CD4-positive, alpha-beta T cell treated with Interleukin-21 for 1 hour (primary cell): ENCODE data around the gene GGT6.
A peak's percentile ranks its signal among the peaks of the same experiment; 100 is the strongest.
"Not testable (repeated sequence)": the region's sequence is repeated elsewhere in the genome, so short reads cannot be mapped to it uniquely, and the experiment has no call there.

Experiments used
- DNase-seq: peaks from one replicate; pipeline ENCODE4 v3.0.0-alpha.2; 2020

The GGT6 gene

DNA sequence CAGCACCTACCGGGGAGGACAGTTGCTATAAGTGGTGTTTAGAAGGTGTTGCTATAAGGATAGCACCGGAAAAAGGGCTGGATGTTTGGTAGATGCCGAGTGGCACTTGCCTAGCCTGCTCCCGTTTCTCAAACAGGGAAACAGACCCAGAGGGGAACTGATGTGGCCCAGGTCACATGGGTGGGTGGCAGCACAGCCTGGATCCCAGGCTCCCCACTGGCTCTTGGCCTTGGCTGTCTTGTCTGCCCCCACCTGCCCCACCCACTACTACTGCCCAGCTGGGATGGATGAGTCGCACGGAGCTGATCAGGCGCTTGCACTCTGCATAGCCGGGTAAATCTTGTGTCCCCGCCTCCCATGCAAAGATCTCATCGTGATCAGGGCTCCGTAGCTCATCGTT, 31.2 kb upstream of the GGT6 start:
- no peak for DNase-seq

DNA sequence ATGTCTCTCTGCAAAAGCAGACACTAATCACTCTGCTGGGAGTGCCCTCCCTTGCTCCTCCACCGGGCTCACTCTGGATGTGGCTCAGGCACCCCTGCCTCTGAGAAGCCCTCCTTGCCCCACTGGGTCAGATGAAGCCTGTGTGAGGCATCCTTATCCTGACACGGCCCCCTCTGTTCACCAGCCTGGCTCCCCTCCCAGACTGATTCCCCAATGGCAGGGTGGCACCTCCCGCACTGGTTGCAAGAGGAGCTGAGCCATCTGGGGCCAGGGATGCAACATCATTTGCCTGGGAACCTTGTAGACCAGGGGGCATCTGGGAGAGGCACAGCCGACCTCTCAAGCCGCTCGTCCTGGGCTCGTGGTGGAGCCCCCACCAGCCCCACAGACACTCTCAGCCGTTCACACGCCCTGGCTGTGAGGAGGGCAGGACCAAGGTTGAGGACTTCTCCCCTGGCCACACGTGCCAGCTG, 30.6 kb upstream of the GGT6 start:
- no peak for DNase-seq

DNA sequence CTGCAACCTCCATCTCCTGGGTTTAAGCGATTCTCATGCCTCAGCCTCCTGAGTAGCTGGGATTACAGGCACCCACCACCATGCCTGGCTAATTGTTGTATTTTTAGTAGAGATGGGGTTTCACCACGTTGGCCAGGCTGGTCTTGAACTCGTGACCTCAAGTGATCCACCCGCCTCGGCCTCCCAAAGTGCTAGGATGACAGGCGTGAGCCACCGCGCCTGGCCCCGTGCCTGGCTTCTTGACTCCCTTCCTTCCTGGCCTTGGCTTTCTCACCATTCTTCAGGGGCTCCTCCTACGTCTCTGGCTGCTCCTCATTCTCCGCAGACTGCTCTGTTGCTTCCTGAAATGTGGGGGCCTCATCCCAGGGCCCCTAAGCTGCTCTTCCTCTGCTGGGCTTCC, 29.7 kb upstream of the GGT6 start:
- not testable (repeated sequence) for DNase-seq

DNA sequence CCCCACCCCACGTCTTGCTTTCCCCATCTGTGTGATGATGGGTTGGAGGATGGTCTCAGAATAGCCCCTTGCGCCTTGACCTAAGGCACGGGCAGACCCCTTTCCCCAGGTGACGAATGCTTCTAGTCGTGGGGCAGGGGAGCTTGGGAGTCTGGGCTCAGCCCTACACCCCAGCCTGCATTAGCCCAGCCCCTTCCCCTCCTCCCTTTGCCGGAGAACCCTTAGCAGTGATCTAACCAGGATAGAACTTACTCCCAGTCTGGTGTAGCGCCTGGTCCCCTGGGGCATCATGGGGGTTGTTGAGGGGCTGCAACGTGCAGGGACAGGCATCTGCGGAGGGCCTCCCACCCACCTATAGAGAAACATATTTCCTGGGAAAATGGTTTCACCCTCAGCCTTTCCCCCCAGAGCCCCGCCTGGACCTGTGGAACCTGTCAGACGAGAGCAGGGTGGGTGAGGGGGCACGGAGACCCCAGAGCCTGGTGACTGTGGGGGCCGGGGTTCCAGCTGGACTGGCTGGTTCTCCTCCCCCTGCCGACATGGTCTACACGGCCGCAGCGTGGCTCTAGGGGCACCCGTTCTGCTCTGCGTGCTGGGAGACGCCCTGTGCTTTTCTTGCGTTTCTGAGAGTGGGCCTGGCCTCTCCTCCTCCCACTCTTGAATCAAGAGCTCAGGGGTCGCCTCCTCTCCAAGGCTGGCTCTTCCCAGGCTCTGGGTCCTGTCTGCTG, 28.7 kb upstream of the GGT6 start:
- no peak for DNase-seq

DNA sequence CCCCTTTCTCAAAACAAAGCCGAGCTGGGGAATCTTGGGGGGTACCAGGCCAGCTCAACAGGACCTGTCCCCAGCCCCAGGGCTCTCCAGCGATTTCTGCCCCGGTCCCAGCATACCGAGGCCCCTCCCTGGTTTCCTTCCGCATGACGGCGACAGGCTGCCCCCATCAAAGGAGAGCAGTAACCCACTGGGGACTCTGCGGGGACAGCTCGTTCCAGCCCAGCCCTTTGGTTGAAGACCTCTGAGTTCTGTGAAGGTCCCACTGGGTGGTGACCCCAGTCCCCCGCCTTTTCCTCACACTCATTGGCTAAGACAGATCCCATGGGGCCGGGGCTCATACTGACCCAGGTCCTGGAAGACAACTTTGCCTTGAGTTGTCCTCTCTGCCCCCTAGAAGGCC, 28.0 kb upstream of the GGT6 start:
- no peak for DNase-seq

DNA sequence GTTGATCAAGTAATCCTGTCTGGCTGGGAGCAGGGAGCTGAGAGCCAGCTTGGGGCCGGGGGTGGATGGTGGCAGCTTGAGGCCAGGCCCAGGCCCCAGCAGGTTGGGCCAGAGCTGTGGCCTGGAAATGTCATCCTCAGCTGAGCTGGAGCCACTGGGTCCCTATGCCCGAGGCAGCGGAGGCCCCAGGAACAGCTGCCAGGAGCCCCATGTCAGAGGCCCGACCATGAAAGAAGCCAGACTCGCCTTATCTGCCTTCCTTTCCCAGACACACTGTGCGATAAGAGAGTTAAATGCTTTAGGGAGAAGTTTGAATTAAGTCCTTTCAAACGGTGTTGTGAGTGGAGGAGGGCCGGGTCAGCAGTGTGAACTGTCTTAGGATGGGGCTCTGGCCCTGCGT, 27.4 kb upstream of the GGT6 start:
- DNase-seq, result no peak

DNA sequence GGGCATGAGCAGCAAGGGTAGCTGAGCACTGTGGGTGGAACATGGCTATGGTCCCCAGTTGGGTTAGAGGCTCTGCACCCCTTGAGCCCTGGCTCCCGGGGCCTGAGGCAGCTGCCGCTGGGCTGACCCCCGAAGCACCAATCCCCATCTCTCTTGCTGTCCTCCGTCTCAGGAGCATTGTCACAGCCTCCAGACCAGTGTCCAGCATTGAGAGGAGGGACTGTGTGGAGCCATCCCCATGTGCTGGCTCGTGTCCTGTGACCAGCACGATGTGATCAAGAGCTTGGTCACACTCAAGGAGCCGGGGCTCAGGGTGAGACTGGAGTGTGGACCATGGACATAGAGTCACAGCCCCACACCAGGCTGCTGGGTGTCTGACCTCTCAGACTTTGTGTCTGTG, 26.8 kb upstream of the GGT6 start:
- DNase-seq, result no peak

DNA sequence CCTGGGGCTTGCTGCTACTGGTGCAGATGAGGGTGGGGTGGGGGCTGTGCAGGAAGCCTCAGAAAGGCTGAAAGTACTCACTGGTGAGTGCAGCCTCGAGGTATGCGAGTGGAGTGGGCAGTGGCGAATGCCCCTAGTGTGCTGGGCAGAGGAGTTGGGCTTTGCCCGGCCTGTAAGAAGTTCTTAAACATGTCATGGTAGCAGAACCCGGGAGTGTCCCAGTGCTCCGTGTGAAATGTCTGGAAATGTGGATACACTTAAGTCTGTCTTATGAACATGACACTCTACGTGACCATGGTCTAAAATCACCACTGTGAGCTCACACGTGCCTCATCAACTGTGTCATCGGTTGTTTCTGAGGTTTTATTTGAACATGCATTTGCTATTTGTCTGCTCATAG, 25.7 kb upstream of the GGT6 start:
- no peak for DNase-seq

DNA sequence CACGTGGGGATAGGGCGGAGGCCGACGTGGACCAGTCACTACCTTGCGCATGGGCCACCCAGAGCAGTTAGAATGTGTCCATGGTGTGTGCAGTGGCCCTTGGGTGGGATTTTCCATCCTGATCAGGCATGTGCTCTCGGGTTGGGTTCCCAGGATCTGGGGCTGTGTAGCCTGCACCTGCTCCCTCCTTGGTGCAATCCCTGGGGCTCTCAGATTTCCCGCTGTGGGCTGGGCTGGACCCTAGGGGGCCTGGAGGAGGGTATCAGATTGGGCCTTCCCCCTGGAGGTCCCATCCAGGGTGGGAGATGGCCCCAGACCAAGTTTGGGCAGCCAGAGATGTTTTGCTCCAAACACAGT, 25.2 kb upstream of the GGT6 start:
- no peak for DNase-seq

DNA sequence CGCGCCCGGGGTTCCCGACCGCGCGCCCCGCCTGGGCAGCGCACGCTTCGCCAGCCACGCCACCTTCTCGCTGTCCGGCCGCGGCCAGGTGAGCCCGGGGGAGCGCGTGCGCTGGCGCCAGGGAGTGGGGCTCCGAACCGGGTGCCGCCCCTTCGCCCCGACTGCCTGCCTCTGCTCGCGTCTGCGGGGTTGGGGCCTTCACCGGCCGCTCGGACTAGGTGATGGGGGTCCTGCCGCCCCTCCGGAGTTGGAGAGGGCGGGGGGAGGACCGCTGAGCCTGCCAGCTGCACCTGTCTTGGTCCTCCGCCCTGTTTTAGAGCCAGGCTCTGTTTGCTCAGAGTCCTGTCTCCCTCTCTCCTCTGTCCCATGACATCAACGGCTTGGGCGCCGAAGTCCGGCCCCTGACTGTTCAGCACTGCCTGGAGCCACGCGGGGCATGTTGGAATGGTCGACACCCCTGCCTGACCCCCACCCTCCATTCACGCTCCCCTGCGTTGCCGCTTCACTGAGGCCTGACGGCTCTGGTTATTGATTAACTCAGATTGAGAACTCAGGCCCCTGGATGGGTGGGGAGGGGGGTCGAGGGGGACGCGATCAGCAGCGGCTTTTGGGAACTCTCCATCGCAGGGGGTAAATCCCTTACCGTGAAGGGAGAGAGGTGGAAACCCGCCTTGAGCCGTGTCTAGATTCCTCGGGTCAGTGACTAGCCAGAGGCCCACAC, 24.7 kb upstream of the GGT6 start:
- DNase-seq, result no peak

DNA sequence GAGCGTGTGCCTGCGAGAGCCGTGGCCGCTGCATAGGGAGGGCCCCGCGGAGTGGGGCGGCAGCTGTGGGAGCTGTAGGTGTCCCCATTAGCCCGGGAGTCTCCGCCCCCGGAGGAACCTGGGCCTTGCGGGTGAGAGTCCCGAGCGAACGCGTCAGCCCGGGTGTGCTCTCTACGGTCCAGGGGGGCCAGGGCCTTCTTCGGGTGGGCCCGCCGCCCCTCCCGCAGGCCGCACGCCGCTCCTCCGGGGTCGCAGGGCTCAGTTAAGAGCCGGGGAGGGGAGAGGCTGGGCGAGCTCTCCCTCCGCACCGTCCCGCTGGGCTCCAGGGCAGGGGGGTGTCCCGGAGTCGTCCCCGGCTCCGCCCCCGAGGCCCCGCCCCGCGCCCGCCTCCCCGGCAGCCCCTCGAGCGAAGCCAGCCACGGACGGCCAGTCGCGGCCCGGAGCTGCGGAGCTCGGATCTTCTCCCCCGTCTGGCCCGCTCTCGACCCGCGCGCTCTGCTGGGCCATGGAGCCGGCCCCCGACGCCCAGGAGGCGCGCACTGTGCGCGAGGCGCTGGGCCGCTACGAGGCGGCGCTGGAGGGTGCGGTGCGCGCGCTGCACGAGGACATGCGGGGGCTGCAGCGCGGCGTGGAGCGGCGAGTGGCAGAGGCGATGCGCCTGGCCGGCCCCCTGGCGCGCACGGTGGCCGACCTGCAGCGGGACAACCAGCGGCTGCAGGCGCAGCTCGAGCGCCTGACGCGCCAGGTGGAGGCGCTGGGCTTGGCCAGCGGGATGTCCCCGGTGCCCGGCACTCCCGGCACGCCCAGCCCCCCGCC, 23.9 kb upstream of the GGT6 start, which contains the start of gene SMTNL2:
Gene SMTNL2 (plus strand): TSS at position 429 of the 816 bp plus-strand sequence. CDS start 77 bp downstream, at position 506.
- DNase-seq, result no peak

DNA sequence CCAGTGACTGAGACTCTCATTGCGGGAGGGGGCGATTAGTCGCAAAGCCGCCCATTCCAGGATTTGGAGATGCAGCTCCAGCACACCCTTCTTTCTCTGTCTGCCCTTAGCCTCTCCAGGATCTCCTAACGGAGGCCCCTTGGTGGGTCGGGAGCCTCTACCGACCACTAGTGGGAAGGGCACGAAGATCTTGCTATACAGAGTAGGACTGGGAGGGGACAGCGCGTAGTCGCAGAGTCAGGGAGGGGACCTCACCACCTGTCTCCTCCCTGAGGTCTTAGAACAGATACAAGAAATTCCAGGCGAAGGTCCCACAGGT, 23.4 kb upstream of the GGT6 start:
- peak; percentile 7 for DNase-seq

DNA sequence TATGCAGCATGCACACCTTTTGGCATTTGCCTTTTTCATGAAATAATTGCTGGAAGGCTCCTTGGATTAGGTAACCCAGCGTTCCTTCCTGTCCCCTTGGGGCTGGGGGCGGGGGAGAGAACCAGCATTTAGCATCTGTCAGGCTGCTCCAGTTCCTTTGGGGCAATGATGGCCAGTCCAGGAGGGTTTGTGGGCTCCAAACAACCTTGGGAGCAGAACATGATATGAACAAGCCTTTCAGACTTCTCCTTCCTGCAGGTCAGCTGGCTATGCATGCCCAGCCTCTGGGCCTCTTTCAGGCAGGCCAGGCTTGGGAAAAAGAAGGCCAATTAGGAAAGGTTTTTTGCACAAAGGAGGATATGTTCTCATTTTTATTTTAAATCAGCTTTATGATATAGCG, 22.8 kb upstream of the GGT6 start:
- DNase-seq, result no peak

DNA sequence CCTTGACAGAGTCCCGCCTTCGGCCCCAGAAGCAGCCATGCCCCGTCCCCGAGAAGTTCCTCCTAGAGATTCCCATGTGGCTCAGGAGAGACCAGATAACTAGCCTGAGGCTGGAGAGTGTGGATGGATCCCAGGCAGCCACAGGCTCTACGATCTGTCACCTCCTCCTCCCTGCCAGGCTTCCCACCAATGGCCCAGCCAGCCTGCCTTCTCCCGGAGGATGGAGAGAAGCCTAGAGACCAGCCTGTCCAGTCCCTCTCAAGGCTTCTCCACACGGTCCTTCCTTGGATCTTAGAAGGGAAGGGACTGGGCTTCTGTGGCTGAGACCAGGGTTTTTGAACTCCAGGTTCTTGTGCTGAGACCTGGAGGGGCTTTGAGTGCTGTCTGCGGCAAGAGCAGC, 22.3 kb upstream of the GGT6 start:
- DNase-seq, result no peak

DNA sequence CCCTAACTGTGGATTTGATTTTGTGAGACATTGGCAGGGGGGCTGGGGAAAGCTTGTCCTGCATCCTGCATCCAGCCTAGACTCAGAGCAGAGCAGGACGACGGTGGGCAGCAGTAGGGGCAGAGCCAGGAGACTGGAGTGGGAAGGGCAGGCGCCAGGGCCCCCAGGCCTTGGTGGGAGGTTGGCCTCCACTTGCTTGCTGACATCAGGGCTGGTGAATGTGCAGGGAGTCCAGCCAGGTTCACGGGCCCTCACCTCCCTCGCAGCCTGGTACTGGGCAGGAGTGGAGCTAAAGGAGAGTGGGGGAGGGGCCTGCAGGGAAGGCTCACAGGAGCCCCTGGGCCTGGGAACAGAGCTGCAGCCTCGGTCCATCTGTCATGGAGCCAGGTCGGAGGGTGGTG, 21.7 kb upstream of the GGT6 start:
- no peak for DNase-seq

DNA sequence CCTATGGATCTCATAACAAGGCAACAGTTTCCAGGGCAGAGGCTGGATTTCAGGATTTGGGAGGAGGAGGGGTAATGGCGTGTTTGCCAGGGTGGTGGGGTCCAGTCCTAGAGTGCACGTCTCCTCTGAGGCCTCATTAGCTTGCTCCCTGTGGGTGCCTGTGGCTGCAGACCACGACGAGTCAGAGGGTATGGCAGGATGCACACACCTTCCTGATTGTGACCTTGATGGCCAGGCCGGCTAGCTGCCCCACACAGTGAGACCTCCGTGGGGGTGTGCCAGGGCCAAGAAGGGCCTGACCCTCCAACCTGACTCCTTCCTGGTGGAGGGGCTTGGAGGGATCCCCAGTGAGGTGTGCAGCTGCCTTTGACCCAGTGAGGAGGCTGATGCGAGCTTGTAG, 19.9 kb upstream of the GGT6 start:
- DNase-seq, result no peak

DNA sequence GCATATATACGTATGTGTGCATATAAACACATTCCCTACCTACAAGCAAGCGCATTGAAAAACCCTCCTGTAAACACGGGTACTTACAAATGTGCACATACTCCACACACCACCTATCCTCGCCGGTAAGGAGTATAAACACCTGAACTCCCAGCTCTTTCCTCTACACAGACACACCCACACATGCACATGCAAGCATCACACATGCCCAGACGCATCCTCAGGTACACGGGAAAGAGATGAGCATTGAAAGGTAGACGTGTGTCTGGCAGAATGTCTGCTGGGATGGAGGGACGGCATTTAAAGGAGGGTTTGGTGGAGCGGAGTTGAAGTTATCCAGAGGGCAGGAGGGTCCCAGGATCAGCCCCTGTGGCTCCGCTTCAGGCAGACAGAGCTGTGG, 19.3 kb upstream of the GGT6 start:
- no peak for DNase-seq

DNA sequence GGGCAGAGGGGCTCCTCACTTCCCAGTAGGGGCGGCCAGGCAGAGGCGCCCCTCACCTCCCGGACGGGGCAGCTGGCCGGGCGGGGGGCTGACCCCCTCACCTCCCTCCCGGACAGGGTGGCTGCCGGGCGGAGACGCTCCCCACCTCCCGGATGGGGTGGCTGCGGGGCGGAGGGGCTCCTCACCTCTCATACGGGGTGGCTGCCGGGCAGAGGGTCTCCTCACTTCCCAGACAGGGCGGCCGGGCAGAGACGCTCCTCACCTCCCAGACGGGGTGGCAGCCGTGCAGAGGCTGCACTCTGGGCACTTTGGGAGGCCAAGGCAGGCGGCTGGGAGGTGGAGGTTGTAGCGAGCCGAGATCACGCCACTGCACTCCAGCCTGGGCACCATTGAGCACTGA, 18.0 kb upstream of the GGT6 start:
- not testable (repeated sequence) for DNase-seq

DNA sequence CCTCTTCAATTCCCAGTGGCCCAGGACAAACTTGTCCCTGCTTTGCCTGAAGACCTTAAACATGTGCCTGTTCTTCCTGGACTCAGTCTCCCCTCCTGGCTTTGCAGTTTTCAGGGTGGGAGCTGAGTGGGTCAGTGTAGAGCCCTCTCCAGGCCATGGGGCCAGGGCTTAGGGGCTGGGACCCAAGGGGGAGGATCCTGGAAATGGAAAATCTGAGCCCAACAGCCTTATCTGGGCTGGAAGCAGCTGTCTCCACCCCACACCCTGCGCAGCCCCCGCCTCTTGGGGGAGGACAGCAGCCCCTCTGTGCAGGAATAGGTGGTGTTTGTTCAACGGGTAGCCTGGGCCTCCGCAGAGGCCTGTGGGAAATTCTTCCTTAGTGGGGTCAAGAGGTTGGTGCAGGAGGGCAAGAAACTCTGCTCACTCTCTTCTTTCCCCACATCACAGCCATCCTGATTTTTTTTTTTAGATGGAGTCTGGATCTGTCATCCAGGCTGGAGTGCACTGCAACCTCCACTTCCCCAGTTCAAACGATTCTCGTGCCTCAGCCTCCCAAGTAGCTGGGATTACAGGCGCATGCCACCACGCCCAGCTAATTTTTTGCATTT, 17.1 kb upstream of the GGT6 start:
- DNase-seq, result no peak

DNA sequence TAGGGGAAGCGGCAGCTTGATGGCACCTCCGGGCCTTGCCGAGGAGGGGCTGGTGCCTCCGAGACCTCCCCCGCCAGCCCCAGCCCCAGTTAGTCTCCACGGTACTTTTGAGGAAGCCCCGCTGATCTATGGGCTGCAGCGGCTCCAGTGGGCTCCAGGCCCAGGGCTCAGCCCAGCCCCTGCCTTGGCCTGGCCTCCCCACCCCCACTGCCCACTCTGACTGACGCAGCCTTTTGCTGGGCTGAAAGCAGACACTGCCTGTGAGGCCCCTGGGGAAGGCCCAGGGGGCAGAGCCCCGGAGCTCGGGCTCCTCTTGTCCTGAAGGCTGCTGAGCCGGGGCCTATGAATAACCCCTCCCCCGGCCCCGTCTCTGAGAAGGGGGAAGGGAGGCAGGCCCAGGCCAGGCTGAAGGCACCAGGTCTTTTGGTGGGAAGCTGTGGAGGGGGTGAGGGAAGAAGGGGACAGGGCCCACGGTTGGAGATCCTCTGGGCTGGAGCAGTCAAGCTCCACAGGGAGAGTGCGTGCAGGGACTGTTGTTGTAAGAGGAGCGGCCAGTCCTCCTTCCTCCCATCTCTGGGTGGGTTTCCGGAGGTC, 16.4 kb upstream of the GGT6 start:
- DNase-seq, result no peak

DNA sequence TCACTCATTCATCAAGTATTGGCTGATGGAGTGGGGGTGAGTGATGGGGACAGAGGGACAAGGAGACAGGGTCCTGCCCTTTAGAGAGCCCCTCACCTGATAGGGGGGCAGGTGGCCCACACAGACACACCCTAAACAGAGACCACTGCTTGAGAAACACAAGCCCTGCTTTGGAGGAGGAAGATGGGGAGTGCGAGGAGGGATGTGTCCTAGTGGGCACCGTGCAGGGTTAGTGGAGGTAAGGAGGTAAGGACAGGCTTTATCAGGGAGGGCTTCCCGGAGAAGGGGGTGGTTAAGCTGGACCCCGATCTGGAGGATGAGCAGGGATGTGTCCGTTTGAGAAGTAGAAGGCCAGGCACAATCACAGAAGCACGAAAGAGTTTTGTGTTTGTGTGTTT, 15.8 kb upstream of the GGT6 start:
- DNase-seq, result no peak

DNA sequence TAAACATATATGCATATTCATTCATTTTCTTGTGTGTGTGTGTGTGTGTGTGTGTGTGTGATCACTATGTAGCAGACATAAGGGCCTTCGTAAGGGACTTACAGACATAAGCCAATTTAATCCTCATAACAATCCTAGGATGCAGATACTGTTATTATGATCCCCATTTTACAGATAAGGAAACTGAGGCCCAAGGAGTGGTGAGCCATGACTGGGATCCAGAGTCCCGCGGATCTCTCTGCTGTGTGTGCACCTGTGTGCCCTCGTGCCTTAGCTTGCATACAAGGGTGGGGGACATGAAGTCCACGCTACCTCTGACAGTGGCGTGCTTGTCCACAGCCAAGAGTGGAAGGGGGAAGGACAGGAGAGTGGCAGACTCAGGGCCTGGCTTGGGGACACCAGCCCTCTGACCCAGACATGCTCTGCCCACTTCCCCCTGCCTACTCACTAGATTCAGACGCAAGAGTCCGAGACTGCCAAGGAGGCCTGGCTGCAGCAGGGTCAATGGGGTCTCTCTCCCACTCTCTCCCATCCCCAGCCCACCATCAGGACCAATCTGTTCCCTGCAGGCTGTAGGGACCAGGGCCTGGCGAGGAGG, 14.2 kb upstream of the GGT6 start:
- no peak for DNase-seq

DNA sequence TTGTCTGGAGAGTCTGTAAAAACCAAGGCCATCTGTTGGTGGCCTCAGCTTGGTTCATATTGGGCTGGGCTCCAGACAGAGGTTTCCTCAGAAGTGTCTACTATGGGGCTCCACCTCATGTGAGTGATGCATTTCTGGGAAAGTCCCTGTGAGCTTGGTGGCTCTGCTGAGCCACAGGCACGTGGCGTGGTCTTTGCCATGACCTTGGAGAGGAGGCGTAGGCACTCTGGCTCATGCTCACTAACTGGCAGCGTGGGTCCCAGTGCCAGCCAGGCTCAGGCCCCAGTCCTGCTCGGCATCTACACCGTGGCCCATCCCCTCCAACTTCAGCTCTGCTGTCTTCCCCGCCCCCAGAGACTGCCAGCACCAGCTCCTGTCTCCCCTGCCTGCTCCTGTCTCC, 13.3 kb upstream of the GGT6 start:
- peak; percentile 58 for DNase-seq
